T47D (cell line): ENCODE measurements around the gene TSSC4.

Source experiments
- DNase-seq, 2 experiments: peaks; one replicate each; pipeline versions ENCODE4 v3.0.0 to v3.0.0-alpha.2; 2011 to 2012; ENCODE audit warnings: low read depth in 1 of 2, low spot score in 1 of 2
- JUND ChIP-seq: IDR thresholded peaks from 2 replicates; pipeline ENCODE4 v1.6.1; 2012; ENCODE audit warnings: low read depth
- in situ Hi-C: cut with HindIII; loops from 2 replicates; pipeline ENCODE4 v1.10.0; 2016; ENCODE audit warnings: low sequenced_read_pairs, low pct_unique_long_range_greater_than_20kb

Gene TSSC4

DNA sequence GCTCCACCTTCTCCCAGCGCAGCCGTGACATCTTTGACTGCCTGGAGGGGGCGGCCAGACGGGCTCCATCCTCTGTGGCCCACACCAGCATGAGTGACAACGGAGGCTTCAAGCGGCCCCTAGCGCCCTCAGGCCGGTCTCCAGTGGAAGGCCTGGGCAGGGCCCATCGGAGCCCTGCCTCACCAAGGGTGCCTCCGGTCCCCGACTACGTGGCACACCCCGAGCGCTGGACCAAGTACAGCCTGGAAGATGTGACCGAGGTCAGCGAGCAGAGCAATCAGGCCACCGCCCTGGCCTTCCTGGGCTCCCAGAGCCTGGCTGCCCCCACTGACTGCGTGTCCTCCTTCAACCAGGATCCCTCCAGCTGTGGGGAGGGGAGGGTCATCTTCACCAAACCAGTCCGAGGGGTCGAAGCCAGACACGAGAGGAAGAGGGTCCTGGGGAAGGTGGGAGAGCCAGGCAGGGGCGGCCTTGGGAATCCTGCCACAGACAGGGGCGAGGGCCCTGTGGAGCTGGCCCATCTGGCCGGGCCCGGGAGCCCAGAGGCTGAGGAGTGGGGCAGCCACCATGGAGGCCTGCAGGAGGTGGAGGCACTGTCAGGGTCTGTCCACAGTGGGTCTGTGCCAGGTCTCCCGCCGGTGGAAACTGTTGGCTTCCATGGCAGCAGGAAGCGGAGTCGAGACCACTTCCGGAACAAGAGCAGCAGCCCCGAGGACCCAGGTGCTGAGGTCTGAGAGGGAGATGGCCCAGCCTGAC is 2.5 kb downstream of the TSSC4 start:
- no peak for DNase-seq
- no peak for TF ChIP-seq JUND
- in situ Hi-C loops: no loop called here

DNA sequence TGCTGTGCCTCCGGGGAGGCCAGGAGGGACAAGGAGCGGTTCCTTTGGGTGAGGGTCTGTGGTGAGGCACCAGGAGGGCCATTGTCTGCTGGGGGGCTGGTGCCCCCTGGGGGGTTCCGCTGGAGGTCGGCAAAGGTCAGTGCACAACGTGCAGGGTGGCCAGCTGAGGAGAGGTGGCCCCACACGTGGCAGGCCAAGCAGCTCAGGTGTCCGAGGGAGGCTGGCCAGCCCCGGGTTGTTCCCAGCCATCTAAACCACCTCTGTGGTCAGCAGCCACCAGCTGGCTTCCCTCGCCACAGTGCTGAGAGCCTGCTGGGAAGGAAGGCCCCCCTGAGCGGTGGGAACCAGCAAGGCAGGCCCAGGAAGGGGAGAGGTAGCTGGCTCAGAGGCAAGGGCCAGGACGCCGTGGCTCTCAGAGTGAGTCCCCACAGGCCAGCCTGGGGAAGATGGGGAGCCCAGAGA is 4.2 kb downstream of the TSSC4 start:
- in situ Hi-C loops: no loop called here
- DNase-seq: no peak
- no peak for TF ChIP-seq JUND

DNA sequence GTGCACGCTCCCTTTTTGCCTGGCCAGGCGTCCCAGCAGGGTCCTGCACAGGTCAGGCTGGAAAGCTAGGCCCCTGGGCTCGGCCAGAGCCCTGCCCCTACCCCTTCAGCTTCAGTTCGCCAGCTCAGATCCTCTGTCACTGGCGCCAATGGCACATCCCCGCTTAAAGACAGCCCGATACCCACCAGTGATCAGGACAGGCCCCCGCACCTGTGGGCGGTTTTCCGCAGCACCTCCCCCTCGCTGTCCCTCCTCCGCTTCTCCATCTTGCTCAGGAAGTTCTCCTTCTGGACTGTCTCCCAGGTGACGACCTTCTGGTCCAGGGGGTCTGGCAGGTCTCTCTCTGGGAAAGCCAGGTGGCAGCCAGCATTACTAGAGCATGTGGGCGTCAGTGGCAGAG is 5.9 kb downstream of the TSSC4 start:
- no peak for TF ChIP-seq JUND
- in situ Hi-C loops: no loop called here
- DNase-seq: no peak

DNA sequence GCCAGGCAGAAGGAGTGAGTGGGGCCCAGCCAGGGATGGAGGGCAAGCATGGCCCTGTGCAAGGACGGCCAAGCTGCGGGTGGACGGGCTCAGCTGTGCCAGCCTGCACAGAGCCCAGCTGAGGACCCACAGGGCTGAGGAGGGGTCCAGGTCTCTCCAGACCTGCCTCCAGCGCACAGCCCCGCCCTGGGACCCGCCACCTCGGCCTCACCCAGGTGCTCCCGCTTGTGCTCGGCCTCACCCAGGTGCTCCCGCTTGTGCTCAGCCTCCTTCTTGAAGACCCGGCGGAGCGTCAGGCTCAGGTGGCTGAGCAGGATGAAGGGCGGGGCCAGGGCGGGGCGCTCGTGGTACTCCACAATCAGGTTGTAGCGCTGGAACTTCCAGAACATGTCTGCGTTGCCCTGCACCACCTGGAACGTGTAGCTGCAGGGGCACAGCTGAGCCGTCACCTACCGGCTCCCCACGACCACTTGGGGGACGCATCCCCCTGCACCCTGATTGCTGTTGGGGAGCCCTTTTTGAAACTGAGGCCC is 6.4 kb downstream of the TSSC4 start:
- no peak for TF ChIP-seq JUND
- no peak for DNase-seq
- in situ Hi-C loops: no loop called here

DNA sequence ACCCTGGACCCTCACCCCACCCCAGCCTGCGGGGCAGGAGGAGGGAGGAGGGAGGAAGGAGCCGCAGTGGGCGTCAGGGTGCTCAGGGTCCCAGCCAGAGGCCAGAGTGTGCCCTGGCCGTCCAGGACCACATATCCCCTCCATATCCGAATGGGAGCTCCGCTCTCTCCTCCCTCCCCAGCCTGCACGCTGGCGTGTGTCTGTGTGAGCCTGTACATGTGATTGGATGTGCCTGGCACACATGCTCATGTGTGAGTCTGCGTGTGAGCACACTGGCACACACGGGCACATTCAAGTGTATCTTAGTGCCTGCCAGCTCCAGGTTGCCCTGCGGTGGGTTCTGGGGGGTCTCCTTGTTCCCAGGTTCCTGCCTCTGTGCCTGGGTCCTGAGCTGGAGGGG is 8.1 kb downstream of the TSSC4 start:
- DNase-seq: no peak
- no peak for TF ChIP-seq JUND
- in situ Hi-C loops: no loop called here

DNA sequence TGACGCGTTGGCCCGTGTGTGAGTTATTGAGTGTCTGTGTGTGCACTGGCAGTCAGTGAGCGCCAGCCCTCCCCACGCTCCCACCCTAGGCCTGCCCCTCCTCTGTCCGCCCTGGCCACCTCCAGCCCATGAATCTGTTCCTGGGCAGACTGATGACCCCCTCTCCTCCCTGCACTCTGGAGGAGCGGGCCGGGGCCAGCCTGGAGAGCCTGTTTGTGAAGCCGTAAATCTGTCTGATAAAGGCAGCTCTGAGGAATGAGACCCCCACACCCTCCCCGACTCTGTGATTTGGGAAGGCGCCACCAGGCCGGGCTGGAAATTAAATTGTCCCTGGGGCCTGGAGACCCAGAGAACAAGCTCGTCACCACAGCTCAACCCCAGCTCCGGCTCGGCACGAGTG is 8.6 kb downstream of the TSSC4 start:
- DNase-seq: no peak
- in situ Hi-C loops: no loop called here
- no peak for TF ChIP-seq JUND

DNA sequence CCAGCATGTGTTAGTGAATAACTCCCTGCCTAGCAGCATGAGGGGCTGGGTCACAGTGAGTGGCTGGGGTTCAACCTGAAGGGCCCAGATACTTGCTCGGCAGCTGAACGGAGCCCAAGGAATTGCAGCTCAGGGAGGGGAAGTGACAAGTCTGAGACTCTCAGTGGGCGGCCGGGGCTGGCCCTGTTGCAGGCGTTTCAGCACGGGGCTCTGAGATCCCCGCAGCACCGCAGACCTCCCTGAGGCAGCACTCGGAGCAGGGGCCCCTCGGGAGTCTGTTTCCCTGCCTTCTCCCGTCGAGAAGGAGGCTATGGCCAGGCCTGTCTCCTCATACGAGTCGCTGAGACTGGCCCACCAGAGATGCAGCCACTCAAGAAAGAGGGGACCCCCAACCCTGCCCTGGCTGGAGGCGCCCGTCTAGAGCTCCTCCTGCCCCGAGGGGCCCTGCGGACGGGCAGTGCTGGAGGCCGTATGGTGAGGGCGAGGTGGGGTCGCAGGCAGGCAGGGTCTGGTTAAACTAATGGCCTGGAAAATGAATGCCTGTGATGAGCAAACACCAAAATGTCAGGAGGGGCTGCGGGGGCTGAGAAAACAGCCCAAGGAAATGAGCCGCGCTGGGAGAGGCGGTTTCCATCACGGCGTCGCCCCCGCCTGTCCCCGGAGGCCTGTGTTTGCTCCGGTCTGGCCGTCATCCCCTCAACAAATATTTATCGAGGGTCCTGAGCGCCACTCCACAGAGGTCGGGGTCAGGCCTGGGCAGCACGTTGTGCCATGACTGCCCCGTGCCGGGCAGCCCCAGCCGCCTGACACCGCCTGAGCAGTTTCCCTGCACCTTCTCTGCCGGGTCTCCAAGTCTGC is 9.3 kb downstream of the TSSC4 start:
- no peak for TF ChIP-seq JUND
- DNase-seq: no peak
- in situ Hi-C loops: no loop called here

DNA sequence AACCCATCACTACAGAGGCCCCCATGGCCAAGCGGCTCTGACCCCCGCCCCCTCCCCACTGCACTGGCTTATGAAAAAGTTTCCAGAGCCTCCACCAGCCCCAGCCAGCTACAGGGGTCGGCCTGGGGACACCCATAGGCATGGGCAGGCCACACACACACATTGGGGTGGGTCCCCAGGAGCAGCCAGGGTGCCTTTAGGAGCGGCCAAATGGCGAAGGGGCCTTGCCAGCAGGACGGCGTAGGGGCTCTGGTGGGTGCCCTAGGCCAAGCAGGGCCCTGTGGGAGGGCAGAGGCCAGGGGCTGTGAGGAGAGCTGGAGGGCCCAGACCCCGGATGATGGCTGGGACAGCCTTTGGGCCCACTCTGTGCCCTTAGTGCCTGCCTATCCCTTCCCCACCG is 10.1 kb downstream of the TSSC4 start:
- in situ Hi-C loops: no loop called here
- DNase-seq: no peak
- no peak for TF ChIP-seq JUND

DNA sequence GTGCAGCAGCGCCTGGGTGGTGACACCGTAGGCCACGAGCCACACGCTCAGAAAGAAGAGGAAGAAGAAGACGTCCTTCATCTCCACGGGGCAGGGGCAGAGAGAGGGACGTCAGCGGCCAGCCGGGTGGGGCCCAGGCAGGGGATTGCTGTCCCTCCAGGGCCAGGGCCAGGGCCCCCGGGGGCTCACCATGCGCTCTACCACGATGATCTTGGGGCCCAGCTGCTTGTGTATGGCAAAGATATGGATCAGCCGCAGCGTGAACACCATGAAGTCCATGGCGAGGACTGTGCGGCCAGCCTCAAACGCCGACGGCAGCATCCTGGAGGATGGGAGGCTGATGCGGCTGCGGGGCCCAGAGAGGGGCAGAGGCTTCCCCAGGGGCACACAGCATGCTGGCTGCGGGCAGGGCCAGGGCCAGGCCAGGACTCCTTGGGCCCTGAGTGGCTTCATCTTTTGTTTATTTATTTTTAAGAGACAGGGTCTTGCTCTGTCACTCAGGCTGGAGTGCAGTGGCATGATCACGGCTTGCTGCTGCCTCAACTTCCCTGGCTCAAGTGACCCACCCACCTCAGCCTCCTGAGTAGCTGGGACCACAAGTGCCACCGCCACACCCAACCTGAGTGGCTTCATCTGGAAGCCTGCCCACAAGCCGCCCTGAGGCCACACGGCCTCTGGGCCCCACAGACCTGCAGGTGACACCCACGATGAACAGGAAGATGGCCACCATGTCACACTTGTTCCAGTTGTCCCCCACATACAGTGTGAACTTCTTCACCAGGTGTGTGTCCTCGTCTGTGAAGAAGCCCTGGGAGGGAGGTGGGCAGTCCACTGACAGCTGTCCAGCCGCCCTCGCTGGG is 11.1 kb downstream of the TSSC4 start:
- DNase-seq: no peak

DNA sequence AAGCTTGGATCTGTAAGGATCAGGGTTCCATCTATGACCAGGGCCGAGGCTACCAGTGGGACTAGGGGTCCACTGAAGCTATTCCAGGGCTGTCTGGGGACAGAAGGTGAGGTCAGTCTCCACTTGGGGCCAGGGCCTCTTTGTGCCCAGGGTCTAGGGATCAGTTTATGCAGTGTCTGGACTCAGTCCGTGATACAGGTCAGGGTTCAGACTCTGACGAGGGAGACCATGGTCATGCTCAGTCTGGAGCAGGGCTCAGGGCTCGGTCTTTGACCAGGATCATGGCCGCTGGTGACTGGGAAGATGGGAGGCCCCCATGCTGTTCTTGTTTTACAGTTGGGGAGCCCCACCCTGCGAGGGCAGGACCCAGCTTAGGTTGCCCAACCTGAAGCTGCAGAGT is 11.8 kb downstream of the TSSC4 start:
- in situ Hi-C loops: no loop called here
- no peak for TF ChIP-seq JUND
- no peak for DNase-seq

More for the DNA sequence above, 11.1 kb downstream of the TSSC4 start:
- TF ChIP-seq JUND: no peak
- in situ Hi-C loops: no loop called here

DNA sequence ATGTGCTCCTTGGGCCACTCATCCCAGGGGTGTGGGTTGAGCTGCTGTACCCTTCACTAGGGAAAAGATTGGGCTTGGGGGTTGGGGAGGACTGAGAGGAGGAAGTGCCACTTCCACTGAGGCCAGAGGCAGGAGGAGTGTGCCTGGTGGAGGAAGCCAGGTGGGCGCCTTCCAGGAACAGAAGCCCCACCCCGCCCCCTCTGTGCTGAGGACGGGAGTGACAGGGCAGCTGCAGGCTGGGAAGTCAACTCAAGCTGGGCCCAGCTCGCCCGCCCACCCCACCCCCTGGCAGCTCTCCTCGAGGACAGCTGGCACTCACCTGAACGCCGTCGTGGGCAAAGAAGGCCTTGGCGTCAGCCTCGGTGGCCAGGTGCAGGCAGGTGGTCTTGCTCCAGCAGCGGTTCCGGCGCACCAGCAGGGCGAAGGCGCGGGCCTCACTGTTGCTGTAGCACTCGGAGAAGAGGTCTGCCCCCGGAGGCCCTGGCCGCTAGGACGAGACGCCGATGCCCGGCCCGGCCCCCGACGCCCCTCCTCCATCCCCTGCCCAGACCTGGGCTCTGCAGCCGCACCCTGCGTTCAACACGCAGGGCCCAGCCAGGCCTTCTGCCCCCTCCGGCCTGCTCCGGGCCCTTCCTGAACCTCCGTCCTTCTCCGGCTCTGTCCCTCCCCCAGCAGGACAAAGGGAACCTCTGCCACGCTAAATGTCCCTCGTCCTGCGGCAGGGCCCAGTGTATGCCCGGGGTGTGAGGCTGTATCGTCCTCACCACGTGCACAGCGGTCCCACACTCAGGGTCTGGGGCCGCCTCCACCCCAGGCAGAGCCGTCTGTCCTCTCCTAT is 13.4 kb downstream of the TSSC4 start:
- no peak for DNase-seq
- in situ Hi-C loops: no loop called here
- no peak for TF ChIP-seq JUND
